SK-N-SH (cell line): ENCODE measurements around the gene FOXL1. TPM values are rescaled to one million over a fixed set of nuclear protein-coding genes. Genes with fewer than 3 reads are reported as not detected.

Source experiments
- CTCF ChIA-PET: fragments of 300-600, 350-600 bp; formaldehyde crosslinking; extraction: SDS; loops from one replicate; lab custom pipeline; 2021; lab: Yijun Ruan, JAX
- POLR2A ChIA-PET: fragments of 350-600 bp; sonication (Branson Sonifier 250); formaldehyde crosslinking; extraction: SDS; loops from one replicate; lab custom pipeline; 2020; ENCODE audit warnings: antibody characterized with exemption, inconsistent platforms; lab: Yijun Ruan, JAX
- DNase-seq: peaks from one replicate; pipeline ENCODE4 v3.0.0; 2012
- H2AFZ ChIP-seq: fragments of 200-600 bp; sonication (generic); 2 replicates; pipeline ENCODE4 v1.8.1; 2016; ENCODE audit warnings: antibody characterized with exemption, mild to moderate bottlenecking, low read depth
- H3F3A ChIP-seq: fragments of 200-600 bp; sonication (generic); replicated peaks from 2 replicates; pipeline ENCODE3; 2016; ENCODE audit warnings: antibody characterized with exemption, mild to moderate bottlenecking; ENCODE audit not compliant: insufficient read depth
- H3K27ac ChIP-seq, 2 experiments: fragments of 200-500 bp in 1 of 2; fragments of 200-600 bp in 1 of 2; sonication (Bioruptor generic) in 1 of 2; sonication (generic), shearing (Covaris generic) in 1 of 2; 2 replicates each; pipeline versions ENCODE4 v1.5.1 to v1.6.1; 2014 to 2016; ENCODE audit warnings: low read depth in 2 of 2, inconsistent platforms in 1 of 2, low read length in 1 of 2, mild to moderate bottlenecking in 1 of 2, mixed read lengths in 1 of 2
- H3K27me3 ChIP-seq: fragments of 200-600 bp; sonication (generic), shearing (Covaris generic); 2 replicates; pipeline ENCODE4 v1.6.1; 2016; ENCODE audit warnings: mixed run types; ENCODE audit not compliant: insufficient read depth
- H3K36me3 ChIP-seq, 2 experiments: fragments of 200-500 bp in 1 of 2; fragments of 200-600 bp in 1 of 2; sonication (Bioruptor generic) in 1 of 2; sonication (generic) in 1 of 2; replicated peaks in 1 of 2; 2 replicates each; pipeline versions ENCODE3 to v1.5.1; 2014 to 2016; ENCODE audit warnings: low read length in 1 of 2, mild to moderate bottlenecking in 1 of 2; ENCODE audit not compliant: insufficient read depth in 2 of 2, control insufficient read depth in 1 of 2
- H3K4me1 ChIP-seq, 2 experiments: fragments of 200-500 bp in 1 of 2; fragments of 200-600 bp in 1 of 2; sonication (Bioruptor generic) in 1 of 2; sonication (generic), shearing (Covaris generic) in 1 of 2; 2 replicates each; pipeline versions ENCODE4 v1.5.1 to v1.6.1; 2014 to 2016; ENCODE audit warnings: low read depth in 1 of 2, low read length in 1 of 2, mixed run types in 1 of 2; ENCODE audit not compliant: insufficient read depth in 2 of 2, control insufficient read depth in 1 of 2
- H3K4me2 ChIP-seq: fragments of 200-600 bp; sonication (generic), shearing (Covaris generic); 2 replicates; pipeline ENCODE4 v1.6.1; 2017; ENCODE audit warnings: mixed run types
- H3K4me3 ChIP-seq, 2 experiments: fragments of 200-500 bp in 1 of 2; fragments of 200-600 bp in 1 of 2; sonication (Bioruptor generic) in 1 of 2; sonication (generic), shearing (Covaris generic) in 1 of 2; 2 replicates each; pipeline versions ENCODE4 v1.5.1 to v1.8.1; 2014 to 2016; ENCODE audit warnings: low read depth in 2 of 2, inconsistent platforms in 1 of 2, low read length in 1 of 2, mild to moderate bottlenecking in 1 of 2, mixed read lengths in 1 of 2, moderate library complexity in 1 of 2
- H3K79me2 ChIP-seq: fragments of 200-600 bp; sonication (generic); 2 replicates; pipeline ENCODE4 v1.8.1; 2017; ENCODE audit warnings: mild to moderate bottlenecking; ENCODE audit not compliant: insufficient read depth
- H3K9ac ChIP-seq: fragments of 200-600 bp; sonication (generic); 2 replicates; pipeline ENCODE4 v1.6.1; 2017; ENCODE audit warnings: mixed run types
- H3K9me2 ChIP-seq: fragments of 200-600 bp; sonication (generic); 2 replicates; pipeline ENCODE4 v1.6.1; 2017; ENCODE audit warnings: mixed run types
- H3K9me3 ChIP-seq: fragments of 200-600 bp; sonication (generic); 2 replicates; pipeline ENCODE4 v1.6.1; 2017; ENCODE audit warnings: mixed run types, mild to moderate bottlenecking, moderate library complexity
- H4K20me1 ChIP-seq: fragments of 200-600 bp; sonication (generic); 2 replicates; pipeline ENCODE4 v1.6.1; 2017; ENCODE audit warnings: mild to moderate bottlenecking, mixed run types; ENCODE audit not compliant: insufficient read depth
- EP300 ChIP-seq, 2 experiments: IDR thresholded peaks; 2 replicates each; pipeline versions ENCODE4 v1.4.0 to v1.6.1; 2012; ENCODE audit warnings: borderline replicate concordance in 1 of 2, low read depth in 1 of 2, low read length in 1 of 2
- EZH2phosphoT487 ChIP-seq: fragments of 200-600 bp; sonication (generic); IDR thresholded peaks from 2 replicates; pipeline ENCODE4 v1.6.1; 2017; ENCODE audit warnings: low read depth, mixed run types, mild to moderate bottlenecking, antibody characterized with exemption, moderate library complexity, borderline replicate concordance
- FOXJ3 ChIP-seq: sonication (generic); formaldehyde crosslinking; IDR thresholded peaks from 2 replicates; pipeline ENCODE4 v1.5.1; 2020; ENCODE audit warnings: mild to moderate bottlenecking, missing genetic modification reagents
- FOXM1 ChIP-seq: IDR thresholded peaks from 2 replicates; pipeline ENCODE4 v1.4.0; 2012; ENCODE audit warnings: low read depth, mild to moderate bottlenecking
- IRF3 ChIP-seq: fragments of 150-350 bp; IDR thresholded peaks from 2 replicates; pipeline ENCODE4 v1.6.1; 2016; ENCODE audit warnings: mild to moderate bottlenecking, low read depth, low read length
- NRF1 ChIP-seq: IDR thresholded peaks from 2 replicates; pipeline ENCODE4 v1.6.1; 2012; ENCODE audit warnings: low read depth, mild to moderate bottlenecking, low read length
- RCOR1 ChIP-seq: fragments of 150-350 bp; IDR thresholded peaks from 2 replicates; pipeline ENCODE4 v1.6.1; 2017; ENCODE audit warnings: antibody characterized with exemption, low read length
- REST ChIP-seq: IDR thresholded peaks from 2 replicates; pipeline ENCODE4 v1.6.1; 2012; ENCODE audit warnings: mild to moderate bottlenecking, low read depth, low read length, moderate library complexity
- SIN3A ChIP-seq: IDR thresholded peaks from 2 replicates; pipeline ENCODE4 v1.6.1; 2012; ENCODE audit warnings: low read depth, mild to moderate bottlenecking, low read length, moderate library complexity, borderline replicate concordance
- YY1 ChIP-seq: IDR thresholded peaks from 2 replicates; pipeline ENCODE4 v1.4.0; 2012; ENCODE audit warnings: low read depth, mild to moderate bottlenecking
- WGBS: methylation state at CpG from one replicate; pipeline ENCODE4 v1.1.6; 2017; ENCODE audit warnings: low lambda C conversion rate; 5-methylcytosine and 5-hydroxymethylcytosine counted together
- polyA plus RNA-seq, 3 experiments: library from polyadenylated mRNA; depleted of rRNA; stranded (reverse); fragments of >200 nt; gene quantifications; 2 replicates each; pipeline ENCODE4 v1.2.3, GENCODE V29; 2012
- TF ChIP-seq, protein P1 (sequence below): fragments of 150-350 bp; IDR thresholded peaks from 2 replicates; pipeline ENCODE4 v1.6.1; 2017; ENCODE audit warnings: antibody characterized with exemption, low read length, low read depth, borderline replicate concordance

Gene FOXL1
- polyA plus RNA-seq, 1 of the 3 experiments (the other 2 are of a cell fraction), result 2.5 TPM

DNA sequence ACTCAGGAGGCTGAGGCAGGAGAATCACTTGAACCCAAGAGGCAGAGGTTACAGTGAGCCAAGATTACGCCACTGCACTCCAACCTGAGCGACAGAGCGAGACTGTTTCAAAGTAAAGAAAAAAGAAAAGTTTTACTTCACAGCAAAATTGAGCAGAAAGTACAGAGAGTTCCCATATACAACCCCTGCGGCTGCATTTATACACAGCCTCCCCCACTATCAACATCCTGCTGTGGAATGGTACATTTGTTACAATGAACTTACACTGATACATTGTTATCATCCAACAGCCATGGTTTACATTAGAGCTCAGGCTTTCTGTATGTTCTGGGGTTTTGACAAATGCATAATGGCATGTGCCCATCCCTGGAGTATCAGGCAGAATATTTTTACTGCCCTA is 20.8 kb upstream of the FOXL1 start:
- Histone ChIP-seq H3K79me2 (peaks cover 13% of the 10 kb centered on the region), H3K4me2 (no peak overlapping the region), H2AFZ (0 out of 2 replicates have a peak overlapping the region, but pooled peaks have one; percentile 0), H3K9me3 (no peaks in the 10 kb centered on the region), H3K27me3 (peaks cover 1% of the 10 kb centered on the region; the same call in 1 of the 2 replicates), H3K9ac (no peak overlapping the region), H4K20me1 (no peaks in the 10 kb centered on the region), H3K9me2 (no peaks in the 10 kb centered on the region), H3K27ac (no peak overlapping the region), H3K4me3 (no peak overlapping the region), H3K36me3 (peaks cover 0 to 2% of the 10 kb centered on the region in 2 experiments), H3K4me1 (peaks cover 0 to 12% of the 10 kb centered on the region in 2 experiments; a peak in 2 of 4 replicates), H3F3A (peaks cover 10% of the 10 kb centered on the region)
- TF ChIP-seq NRF1, result no peak
- no peak for TF ChIP-seq EP300 (IDR thresholded peaks at IDR 0.05; ENCODE audit: borderline replicate concordance in 1 of 2, low read depth in 1 of 2, low read length in 1 of 2)
- no peak for TF ChIP-seq EZH2phosphoT487
- TF ChIP-seq YY1, result no peak
- TF ChIP-seq SIN3A, result no peak
- TF ChIP-seq RCOR1, result no peak
- TF ChIP-seq FOXJ3 (CRISPR knock-in tag), result no peak
- no peak for TF ChIP-seq FOXM1
- TF ChIP-seq, protein P1, sequence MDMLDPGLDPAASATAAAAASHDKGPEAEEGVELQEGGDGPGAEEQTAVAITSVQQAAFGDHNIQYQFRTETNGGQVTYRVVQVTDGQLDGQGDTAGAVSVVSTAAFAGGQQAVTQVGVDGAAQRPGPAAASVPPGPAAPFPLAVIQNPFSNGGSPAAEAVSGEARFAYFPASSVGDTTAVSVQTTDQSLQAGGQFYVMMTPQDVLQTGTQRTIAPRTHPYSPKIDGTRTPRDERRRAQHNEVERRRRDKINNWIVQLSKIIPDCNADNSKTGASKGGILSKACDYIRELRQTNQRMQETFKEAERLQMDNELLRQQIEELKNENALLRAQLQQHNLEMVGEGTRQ, result no peak
- TF ChIP-seq REST, result no peak
- no peak for TF ChIP-seq IRF3
- no peak for DNase-seq
- ChIA-PET POLR2A (no interaction called here), CTCF (interaction anchor here (1.5 kb wide), 1 partner anchor 505 kb away, joined by 7 read pairs; no protein-coding TSS in a partner anchor)
- 54% methylated on average over 4 of the region's 4 CpGs for WGBS
